Stimulated activated CD4-positive, alpha-beta T cell treated with anti-CD3 and anti-CD28 coated beads, Interleukin-2, amount 100 ng/mL, for 48 hours (primary cell): ENCODE measurements around the gene LRRC26.
"Not testable (repeated sequence)": the region's sequence is repeated elsewhere in the genome, so short reads cannot be mapped to it uniquely, and the experiment has no call there.

ENCODE experiments used
- DNase-seq, 2 donors: peaks; one replicate each; pipeline ENCODE4 v3.0.0-alpha.2; 2020

Gene LRRC26

DNA sequence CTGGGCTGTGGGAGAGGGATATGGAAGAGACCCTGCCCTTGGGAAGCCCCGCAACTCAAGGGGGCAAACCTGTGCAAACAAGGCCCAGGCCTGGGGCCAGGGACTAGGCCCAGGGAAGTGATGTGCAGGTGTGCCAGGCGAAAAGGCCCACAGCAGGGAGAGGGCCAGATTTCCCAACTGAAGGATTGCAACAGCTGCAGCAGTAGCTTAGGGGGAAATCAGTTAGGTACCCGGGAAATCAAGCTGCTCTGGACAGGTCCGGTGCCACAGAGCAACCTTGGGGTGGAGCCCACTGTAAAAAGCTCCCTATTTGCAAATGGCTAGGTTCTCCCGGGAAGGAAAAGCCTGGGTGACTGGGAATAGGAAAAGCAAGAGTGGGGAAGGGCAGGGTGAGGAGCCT, 20.5 kb downstream of the LRRC26 start:
- no peak for DNase-seq

DNA sequence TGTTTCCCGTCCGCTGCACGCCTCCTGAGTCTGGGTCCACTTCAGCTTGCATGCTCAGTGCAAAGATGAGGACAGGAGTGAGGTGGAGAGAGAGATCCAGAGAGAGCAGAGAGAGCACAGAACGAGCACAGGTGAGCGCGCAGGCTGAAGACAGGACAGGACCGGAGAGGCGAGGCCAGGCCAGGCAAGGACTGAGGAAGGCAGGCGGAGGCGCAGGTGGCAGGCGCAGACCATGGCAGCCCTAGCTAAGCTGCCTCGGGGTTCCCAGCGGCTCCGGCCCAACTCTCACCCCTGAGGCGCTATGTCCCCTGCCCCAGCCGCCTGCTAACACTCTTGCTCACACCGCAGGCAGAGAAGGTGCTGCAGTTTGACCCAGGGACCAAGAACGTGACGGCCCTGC, 21.2 kb downstream of the LRRC26 start:
- DNase-seq, result no peak

DNA sequence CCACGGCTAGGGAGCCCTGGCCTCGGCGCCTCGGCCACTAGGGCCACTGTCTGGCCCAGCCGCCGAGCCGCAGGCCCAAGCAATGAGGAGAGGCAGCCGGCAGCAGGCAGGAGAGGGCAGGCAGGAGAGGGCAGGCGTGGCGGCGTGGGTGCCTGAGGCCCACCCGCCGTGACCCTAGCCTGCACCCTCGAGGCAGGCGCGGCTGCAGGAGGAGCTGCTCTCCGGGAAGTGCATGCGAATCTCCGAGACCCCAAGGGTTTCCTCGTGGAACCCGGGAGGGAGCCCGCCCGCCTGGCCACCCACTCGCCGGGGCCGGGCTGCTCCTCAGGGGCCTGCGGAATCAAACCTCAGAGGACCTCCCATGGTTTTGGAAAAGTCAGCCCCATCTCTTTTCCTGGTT, 21.6 kb downstream of the LRRC26 start:
- no peak for DNase-seq

DNA sequence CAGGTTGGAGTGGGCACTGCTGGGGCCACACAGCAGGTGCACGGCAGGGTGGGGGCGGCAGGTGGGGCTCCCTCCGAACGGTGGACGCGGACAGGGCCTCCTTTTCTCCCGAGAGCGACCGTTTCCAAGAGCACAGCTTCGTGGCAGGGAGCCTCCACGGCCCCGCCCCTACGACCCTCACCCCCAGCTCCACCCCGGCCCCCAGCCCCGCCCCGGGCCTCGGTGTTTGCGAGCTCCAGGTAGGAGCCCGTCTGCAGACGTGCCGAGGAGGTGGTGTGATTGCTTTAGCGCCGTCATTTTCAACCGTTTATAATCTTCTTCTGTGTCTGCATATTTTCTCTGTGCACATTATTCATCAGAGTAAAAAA, 22.1 kb downstream of the LRRC26 start:
- no peak for DNase-seq

DNA sequence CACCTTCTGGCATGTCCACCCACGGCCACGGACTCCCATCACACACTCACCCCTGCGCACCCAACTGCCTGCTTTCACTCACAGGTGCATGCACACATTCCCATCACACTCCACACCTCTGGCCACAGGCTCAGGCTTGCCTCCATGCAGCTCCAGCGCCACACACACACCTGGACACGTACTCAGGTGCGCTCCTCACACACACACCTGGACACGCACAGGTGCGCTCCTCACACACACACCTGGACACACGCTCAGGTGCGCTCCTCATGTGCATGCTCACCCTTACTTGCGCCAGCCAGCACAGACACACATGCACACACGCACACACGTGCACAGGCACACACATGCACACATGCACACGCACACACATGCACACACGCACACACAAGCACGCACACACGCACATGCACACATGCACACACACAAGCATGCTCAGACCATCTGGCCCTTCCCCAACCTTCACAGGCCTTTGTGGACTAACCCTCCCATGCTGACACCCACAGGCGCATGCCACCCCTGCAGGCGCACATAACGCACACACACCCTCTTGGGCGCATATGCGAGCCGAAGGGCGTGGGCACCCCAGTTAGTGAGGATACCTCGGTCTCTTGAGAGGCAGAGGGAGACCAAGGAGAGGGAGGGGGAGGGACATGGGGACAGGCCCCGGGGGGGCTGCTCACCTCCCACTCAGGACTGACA, 22.6 kb downstream of the LRRC26 start:
- DNase-seq, result no peak

DNA sequence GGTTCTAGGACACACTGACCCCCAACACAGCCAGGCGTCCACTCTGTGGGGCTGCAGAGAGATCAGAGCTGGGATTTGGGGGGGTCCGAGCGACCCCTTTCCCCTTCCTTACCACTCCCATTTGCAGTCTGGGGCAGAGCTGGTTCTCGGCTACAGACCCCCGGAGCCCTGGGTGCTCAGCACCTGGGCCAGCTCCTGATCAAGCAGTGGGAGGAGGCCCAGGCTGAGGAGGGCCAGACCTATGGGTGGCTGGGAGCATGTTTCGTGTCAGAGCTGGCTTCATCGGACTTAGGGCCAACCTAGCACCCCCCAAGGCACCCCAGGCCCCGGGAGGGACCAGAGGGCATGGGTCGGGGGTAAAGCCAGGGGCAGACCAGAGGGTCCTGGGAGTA, 23.3 kb downstream of the LRRC26 start:
- no peak for DNase-seq

DNA sequence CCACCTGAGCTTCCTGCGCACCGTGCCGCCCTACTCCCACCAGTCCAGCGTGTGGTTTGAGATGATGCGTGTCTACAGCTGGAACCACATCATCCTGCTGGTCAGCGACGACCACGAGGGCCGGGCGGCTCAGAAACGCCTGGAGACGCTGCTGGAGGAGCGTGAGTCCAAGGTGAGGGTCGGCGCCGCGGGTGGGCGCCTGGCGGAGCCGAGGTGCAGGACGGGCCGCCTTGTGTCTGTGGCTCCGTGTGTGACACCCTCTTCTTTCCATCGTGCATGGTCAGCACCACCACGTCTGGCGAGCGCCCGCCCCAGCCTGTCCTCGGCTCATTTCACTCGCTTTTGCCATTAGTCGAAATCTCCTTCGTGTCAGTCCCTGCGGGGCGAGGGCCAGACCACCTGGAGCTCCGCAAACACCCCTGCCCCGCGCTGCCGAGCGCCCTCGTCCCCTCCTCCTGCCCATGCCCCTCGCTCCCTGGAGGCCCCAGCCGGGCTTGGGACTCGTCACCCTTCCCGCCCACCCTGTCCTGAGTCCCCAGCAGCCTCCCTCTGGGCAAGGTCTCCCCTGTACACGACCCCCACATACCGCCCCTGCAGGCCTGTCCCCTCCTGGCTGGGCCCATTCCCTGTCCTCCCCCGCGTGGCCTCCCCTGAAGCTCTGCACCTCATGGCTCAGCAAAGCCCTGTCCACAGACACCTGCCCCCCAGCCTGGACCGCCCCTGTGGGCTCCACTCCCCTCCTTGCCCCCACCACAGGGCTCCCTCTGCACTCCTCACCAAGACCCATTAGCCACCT, 23.9 kb downstream of the LRRC26 start:
- DNase-seq, result no peak

DNA sequence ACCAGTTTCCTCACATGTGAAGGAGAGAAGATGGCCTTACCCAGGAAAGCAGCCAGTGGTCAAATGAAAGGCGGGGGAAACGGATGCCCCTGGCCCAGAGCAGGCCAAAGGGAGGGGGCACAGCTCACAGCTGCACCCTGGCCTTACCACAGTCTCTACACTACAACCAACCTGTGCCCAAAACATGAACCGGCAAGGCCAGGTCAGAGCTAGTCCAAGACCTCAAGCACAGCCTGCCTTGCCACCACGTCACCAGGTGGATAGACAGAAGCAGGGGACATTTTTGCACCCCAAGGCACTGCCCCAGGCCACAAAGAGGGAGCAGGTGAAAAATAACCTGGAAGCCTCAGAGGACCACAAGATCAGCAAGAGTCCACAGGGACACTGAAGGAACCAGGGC, 26.4 kb downstream of the LRRC26 start:
- DNase-seq, result no peak

DNA sequence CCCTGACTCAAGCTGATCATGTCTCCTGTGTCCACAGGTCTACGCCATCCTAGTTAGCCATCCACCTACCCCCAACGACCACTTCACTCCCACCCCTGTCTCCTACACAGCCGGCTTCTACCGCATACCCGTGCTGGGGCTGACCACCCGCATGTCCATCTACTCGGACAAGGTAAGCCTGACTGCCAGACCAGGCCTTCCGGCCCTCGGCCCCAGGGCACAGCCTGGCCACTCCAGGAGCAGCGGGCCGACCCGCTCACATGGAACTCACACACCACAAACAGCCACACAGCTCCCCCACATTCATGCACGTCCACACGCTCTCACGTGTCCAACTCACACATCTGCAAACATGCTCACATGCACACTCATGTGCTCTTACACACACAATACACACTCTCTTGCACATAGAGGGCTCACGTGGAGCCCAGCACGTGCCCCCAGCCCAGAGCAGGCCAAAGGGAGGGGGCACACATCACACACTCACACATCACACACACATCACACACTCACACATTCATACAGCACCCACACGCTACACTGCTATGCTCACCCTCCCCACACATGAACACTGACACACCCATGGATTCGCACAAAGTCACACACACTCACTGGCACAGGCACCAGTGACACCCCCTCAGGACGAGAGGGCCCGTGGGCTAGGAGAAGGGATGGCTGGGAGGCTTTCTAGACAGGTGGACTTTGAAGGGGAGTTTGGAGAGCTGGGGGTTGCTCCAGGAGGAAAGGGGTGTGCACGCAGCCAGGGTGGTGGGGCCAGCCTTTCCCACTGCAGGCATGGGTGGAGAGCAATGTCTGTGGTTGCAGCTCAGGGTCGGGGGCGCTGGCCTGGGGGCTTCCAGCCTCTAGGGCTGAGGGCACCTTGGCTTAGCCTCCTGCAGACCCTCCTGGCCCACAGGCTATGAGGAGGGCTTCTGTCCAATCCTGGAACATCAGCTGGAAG, 27.6 kb downstream of the LRRC26 start:
- DNase-seq, result no peak

DNA sequence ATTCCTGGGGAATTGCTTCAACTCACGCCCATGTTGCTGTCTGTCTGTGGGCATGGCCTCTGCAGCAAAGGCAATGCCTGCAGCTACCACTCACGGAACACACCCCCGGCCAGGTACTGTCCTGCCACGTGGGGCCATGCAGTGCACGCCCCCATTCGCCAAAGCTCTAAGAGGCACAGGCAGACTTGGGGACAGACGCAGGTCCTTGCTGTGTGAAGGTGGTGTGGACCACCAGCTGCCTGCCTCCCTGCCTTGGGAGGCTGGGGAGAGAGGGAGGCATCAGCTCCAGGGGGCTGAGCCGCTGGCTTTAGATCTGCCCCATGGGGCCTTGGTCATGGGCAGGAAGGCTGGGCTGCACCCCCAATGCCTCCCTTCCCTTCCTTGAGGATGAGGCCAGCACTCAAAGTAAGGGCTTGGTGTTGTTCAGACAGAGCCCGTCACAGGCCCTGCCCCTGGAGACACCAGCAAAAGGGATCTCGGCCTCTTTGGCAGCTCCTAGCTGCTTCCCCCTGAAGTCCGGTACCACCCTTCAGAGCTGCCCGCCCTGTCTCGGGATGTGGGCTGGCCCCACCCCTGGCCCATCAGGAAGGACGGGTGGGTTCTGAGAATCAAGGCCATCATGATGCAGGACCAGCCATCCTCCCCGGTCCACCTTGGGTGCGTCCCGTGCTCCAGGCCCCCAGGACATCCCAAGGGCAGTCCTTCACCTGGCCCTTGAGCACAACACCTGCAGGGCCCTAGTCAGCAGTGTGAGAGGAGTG, 28.6 kb downstream of the LRRC26 start:
- no peak for DNase-seq

DNA sequence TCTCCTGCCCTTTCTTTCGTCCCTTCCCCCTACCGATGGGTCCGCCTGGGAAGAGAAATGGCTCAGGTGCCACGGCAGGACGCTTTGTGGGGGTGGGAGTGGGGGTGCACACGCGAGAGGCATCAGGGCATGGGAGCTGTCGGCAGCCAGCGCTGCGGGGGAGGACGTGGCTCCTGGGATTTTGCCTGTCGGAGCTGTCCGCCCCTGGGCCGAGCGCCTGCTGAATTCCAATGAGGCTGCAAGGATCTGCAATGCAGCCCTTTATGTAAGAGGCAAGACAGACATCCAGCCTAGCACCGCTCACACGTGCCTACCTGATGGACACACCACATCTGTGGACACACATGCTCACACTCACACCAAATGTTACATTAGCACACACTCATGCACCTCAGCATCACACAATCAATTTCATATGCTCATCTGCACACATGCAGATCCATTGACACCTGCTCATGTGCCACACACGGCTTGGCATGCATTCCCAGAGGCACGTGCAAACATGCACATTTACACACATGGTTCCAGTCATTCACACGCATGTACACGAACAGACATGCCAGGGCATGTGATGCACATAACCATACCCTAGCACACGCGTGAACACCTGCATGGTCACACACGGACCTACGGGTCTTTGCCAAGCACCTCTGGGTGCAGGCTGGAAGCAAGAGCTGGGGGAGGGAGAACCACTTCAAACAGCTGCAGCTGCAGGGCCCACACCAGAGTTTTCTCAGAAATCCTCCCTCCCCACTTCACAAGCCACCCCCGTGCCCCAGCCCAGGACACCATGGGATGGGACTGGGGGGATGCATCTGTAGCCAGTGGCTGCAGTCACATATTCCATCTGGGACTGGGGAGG, 29.5 kb downstream of the LRRC26 start:
- DNase-seq, result no peak

DNA sequence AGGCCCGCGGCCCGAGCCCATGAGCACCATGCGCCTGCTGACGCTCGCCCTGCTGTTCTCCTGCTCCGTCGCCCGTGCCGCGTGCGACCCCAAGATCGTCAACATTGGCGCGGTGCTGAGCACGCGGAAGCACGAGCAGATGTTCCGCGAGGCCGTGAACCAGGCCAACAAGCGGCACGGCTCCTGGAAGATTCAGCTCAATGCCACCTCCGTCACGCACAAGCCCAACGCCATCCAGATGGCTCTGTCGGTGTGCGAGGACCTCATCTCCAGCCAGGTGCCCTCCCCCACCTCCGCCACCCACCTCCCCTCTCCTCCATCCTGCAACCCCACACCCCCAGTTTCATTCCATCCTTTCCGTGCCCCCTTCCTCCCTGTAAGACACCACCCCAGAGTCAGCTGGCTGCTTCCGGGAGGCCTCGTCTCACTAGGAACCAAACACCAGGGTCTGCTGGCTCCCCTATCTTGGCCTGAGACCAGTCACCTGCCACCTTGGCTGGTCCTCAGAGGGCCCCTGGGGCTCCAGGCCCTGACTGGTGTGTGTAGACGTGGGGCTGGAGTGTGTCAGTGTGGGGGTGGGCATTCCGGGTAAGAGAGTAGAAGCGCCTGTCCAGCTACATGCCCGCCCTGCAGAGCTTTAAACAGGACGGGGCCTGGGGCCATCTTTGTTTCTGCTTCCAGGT, 30.2 kb downstream of the LRRC26 start:
- DNase-seq, result no peak

DNA sequence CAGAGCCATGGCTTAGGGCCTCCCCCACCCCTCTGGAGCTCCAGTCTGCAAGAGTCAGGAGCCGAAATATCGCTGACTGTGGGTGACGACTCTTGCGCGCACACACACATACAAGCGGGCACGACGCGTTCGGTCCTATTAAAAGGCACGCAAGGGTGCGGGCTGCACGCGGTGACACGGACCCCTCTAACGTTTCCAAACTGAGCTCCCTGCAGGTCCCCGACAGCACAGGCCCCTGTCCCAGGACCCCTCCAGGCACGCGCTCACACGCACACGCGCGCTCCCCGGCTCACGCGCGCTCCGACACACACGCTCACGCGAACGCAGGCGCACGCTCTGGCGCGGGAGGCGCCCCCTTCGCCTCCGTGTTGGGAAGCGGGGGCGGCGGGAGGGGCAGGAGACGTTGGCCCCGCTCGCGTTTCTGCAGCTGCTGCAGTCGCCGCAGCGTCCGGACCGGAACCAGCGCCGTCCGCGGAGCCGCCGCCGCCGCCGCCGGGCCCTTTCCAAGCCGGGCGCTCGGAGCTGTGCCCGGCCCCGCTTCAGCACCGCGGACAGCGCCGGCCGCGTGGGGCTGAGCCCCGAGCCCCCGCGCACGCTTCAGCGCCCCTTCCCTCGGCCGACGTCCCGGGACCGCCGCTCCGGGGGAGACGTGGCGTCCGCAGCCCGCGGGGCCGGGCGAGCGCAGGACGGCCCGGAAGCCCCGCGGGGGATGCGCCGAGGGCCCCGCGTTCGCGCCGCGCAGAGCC, 31.0 kb downstream of the LRRC26 start, which contains the start of gene GRIN1:
Gene GRIN1, plus strand, starts transcription at position 433 of the 746 bp plus-strand sequence. CDS start 333 bp downstream, outside the sequence.
- no peak for DNase-seq

DNA sequence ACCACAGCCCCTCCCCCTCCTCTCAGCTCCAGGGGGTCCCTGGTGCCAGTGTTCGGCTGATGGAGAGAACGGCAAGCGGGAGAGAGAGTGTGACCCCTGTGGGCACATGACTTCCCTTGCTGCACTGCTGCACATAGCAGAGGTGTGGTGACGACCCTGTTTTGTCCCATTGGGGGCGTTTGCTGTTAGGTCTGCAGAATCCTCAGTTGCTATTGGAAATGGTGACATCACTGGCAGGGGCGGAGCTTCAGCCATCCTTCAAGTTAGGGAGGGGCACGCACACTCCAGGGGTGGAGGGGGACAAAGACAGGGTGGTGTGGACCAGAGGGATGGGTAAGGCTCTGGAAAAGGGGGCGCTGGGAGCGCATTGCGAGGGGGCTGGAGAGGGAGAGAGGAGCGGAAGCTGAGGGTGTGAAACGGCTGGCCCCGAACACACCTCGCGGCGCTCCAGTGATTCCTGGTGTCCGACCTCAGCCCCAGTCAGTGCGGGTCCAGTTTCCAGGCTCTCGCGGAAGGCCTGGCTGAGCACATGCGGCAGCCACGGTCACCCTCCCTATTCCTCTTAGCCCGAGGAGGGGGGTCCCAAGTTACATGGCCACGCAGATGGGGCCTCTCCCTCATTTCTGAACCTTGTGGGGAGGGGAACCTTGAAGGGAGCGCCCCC, 31.7 kb downstream of the LRRC26 start:
- DNase-seq, result no peak

DNA sequence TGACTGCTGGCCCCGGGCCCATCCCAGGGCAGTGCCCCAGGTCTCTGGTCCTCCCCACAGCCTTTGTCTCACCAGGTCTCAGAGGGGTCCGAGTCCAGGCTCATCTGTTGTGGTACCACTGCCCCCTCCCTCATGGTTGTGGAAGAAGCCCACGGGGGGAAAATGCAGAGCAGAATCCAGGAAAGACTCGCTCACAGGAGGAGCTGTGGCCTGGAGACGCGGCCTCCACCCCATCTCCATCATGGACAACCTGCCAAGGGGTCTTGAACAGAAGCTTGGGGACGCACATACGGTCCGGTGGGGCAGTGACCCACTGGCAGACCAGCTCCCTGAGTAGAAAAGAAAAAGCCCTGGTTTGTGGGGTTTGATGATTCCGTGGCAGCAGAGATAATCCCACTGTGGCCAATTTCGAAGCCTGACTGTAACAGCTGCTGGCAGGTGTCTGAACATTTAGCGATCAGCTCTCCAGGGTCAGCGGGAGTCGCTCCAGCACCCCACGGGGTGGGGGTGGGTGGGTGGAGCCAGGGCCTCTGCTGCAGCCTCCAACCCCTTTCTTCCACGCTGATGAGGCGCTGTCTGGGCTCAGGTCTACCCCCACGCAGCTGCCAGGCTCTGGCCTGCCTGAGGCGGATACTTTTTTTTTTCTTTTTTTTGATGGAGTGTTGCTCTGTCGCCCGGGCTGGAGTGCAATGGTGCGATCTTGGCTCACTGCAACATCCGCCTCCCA, 32.8 kb downstream of the LRRC26 start:
- no peak for DNase-seq

DNA sequence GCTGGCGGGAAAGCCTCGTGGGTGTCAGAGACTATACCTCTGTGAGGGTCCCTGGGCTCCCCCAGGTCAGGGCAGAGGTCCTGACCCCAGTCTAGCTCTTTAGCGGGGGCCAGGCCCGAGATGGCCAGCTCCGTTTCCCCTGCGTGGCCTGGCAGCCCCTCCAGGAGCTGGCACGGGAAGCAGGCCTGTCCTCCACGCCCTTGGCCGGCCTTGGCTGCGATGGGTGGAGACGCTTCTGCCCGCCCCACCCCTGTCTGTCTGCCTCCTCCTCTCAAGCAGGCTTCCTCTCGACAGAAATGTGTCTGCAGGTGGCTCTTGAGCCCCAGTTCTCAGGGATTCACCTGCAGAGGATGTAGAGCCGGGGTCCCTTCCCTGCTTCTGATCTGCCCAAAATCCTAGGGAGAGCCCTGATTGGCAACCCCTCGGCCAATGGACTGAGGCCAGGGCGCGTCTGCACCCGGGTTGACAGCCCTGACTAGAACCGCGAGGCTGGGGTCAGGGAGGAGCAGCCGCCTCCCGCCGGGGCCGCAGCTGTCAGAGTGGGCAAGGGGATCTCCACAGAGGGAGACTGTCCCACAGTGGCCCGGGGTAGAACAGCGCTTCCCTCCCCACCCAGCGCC, 33.5 kb downstream of the LRRC26 start:
- DNase-seq, result no peak

DNA sequence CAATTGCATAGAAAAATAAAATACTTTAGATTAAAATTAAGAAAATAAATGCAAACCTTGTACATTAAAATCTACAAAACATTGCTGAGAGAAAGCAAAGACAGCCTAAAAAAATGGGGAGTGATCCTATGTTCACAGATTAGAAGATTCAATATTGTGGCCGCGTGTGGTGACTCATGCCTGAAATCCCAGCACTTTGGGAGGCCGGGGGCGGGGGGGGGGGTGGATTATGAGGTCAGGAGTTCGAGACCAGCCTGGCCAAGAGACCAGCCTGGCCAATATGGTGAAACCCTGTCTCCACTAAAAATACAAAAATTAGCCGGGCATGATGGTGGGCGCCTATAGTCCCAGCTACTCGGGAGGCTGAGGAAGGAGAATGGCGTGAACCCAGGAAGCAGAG, 34.7 kb downstream of the LRRC26 start:
- not testable (repeated sequence) for DNase-seq

DNA sequence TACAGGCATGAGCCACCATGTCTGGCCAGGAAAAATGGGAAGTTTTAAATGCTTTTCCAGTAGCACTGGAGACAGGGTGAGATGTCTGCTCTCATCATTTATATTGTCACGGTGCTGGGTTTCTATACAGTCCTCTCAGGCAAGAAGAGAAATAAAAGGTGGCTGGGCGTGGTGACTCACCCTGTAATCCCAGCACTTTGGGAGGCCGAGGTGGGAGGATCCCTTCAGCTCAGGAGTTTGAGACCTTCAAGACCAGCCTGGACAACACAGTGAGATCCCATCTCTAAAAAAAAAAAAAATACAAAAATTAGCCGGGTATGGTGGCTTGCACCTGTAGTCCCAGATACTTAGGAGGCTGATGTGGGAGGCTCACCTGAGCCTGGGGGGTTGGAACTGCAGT, 35.7 kb downstream of the LRRC26 start:
- no peak for DNase-seq
